Central memory CD4-positive, alpha-beta T cell (primary cell): Measurements from ENCODE around the gene KIN.
"Not testable (repeated sequence)": the region's sequence is repeated elsewhere in the genome, so short reads cannot be mapped to it uniquely, and the experiment has no call there.

Experiments used
- DNase-seq: peaks from one replicate; pipeline ENCODE4 v3.0.0; 2022

KIN gene

GRCh38 chr10:7794251-7795026, 6.6 kb upstream of the KIN start:
- DNase-seq = no peak

GRCh38 chr10:7792541-7792940, 4.7 kb upstream of the KIN start:
- DNase-seq = no peak

- DNase-seq = no peak
Measured at GRCh38 chr10:7789390-7789789, 1.6 kb upstream of the KIN start.

GRCh38 chr10:7788639-7789286, 970 bp upstream of the KIN start:
- no peak for DNase-seq

- no peak for DNase-seq
Measured at GRCh38 chr10:7787150-7787856, 490 bp downstream of the KIN start.

- no peak for DNase-seq
Measured at GRCh38 chr10:7786430-7786829, 1.4 kb downstream of the KIN start.

GRCh38 chr10:7782194-7782593, 5.6 kb downstream of the KIN start:
- DNase-seq = not testable (repeated sequence)

GRCh38 chr10:7776777-7777176, 11.0 kb downstream of the KIN start:
- no peak for DNase-seq

GRCh38 chr10:7773845-7774801, 13.7 kb downstream of the KIN start:
- DNase-seq = no peak

GRCh38 chr10:7768417-7768816, 19.4 kb downstream of the KIN start:
- no peak for DNase-seq

GRCh38 chr10:7767209-7767608, 20.6 kb downstream of the KIN start:
- no peak for DNase-seq

- DNase-seq = no peak
Measured at GRCh38 chr10:7766241-7766640, 21.6 kb downstream of the KIN start.

GRCh38 chr10:7763929-7764328, 23.9 kb downstream of the KIN start:
- no peak for DNase-seq

- DNase-seq = no peak
Measured at GRCh38 chr10:7756360-7756992, 31.3 kb downstream of the KIN start.

- DNase-seq = no peak
Measured at GRCh38 chr10:7755103-7755502, 32.7 kb downstream of the KIN start.

GRCh38 chr10:7752251-7752650, 35.5 kb downstream of the KIN start:
- DNase-seq = no peak

- no peak for DNase-seq
Measured at GRCh38 chr10:7750222-7750621, 37.6 kb downstream of the KIN start.

- DNase-seq = not testable (repeated sequence)
Measured at GRCh38 chr10:7748637-7749036, 39.2 kb downstream of the KIN start.

GRCh38 chr10:7744307-7744706, 43.5 kb downstream of the KIN start:
- no peak for DNase-seq

- no peak for DNase-seq
Measured at GRCh38 chr10:7738536-7739407, 49.0 kb downstream of the KIN start.

GRCh38 chr10:7734821-7735220, 53.0 kb downstream of the KIN start:
- no peak for DNase-seq
